Activated CD4-positive, alpha-beta T cell treated with anti-CD3 and anti-CD28 coated beads, Interleukin-2, amount 10 ng/mL, durations not matched to agents 24 days and 14 days (primary cell): ENCODE measurements around the gene LEMD3. TPM values are rescaled to one million over a fixed set of nuclear protein-coding genes. Genes with fewer than 3 reads are reported as not detected.
A peak's percentile ranks its signal among the peaks of the same experiment; 100 is the strongest.

Experiments
- DNase-seq: peaks from one replicate; pipeline ENCODE4 v3.0.0; 2022
- H3K27ac Mint-ChIP-seq: one replicate; pipeline ENCODE4 v1.8.0; 2022; ENCODE audit warnings: mild to moderate bottlenecking, mixed read lengths
- H3K27me3 Mint-ChIP-seq: one replicate; pipeline ENCODE4 v1.8.0; 2022; ENCODE audit warnings: mixed read lengths
- H3K36me3 Mint-ChIP-seq: one replicate; pipeline ENCODE4 v1.8.0; 2022; ENCODE audit warnings: low read depth, mild to moderate bottlenecking, mixed read lengths
- H3K4me1 Mint-ChIP-seq: one replicate; pipeline ENCODE4 v1.8.0; 2021; ENCODE audit warnings: mixed read lengths
- H3K4me3 Mint-ChIP-seq: one replicate; pipeline ENCODE4 v1.8.0; 2022; ENCODE audit warnings: mild to moderate bottlenecking, moderate library complexity, mixed read lengths
- H3K9me3 Mint-ChIP-seq: one replicate; pipeline ENCODE4 v1.8.0; 2021; ENCODE audit warnings: mixed read lengths
- intact Hi-C: fragments of 100-400 bp; cut with micrococcal nuclease; formaldehyde crosslinking; loops from one replicate; pipeline ENCODE4 v1.15.1; 2023
- total RNA-seq: library from RNA; stranded (reverse); gene quantifications from 2 replicates; pipeline ENCODE4 v1.2.3, GENCODE V29; 2022

LEMD3 gene
- total RNA-seq, 1 donor from 2014 or later = 30.0 TPM

- Mint-ChIP-seq H3K9me3 (peaks cover 25% of the 10 kb centered on the region), H3K4me1 (peaks cover 48% of the 10 kb centered on the region), H3K27me3 (no peaks in the 10 kb centered on the region), H3K36me3 (peaks cover 36% of the 10 kb centered on the region), H3K4me3 (no peak overlapping the region), H3K27ac (no peak overlapping the region)
- DNase-seq = no peak
- intact Hi-C loops = no loop called here
These were observed 34.0 kb downstream of the LEMD3 start for GRCh38 chr12:65203376-65203775.

GRCh38 chr12:65204886-65205525 lies 35.6 kb downstream of the LEMD3 start:
- Mint-ChIP-seq H3K27me3 (no peaks in the 10 kb centered on the region), H3K36me3 (peaks cover 29% of the 10 kb centered on the region), H3K4me1 (peaks cover 56% of the 10 kb centered on the region), H3K27ac (no peak overlapping the region), H3K4me3 (no peak overlapping the region), H3K9me3 (peaks cover 25% of the 10 kb centered on the region)
- intact Hi-C loops = loop anchor here (2.0 to 5.0 kb wide), 2 partner anchors 34 to 48 kb away; no protein-coding TSS in a partner anchor
- no peak for DNase-seq

- intact Hi-C loops = loop anchor here (2.0 to 5.0 kb wide), 2 partner anchors 35 to 49 kb away; no protein-coding TSS in a partner anchor
- H3K4me3 Mint-ChIP-seq = no peak overlapping the region
- peaks cover 51% of the 10 kb centered on the region for H3K4me1 Mint-ChIP-seq
- no peak for DNase-seq
- no peaks in the 10 kb centered on the region for H3K27me3 Mint-ChIP-seq
- H3K27ac Mint-ChIP-seq = no peak overlapping the region
- peaks cover 16% of the 10 kb centered on the region for H3K9me3 Mint-ChIP-seq
- peaks cover 20% of the 10 kb centered on the region for H3K36me3 Mint-ChIP-seq
These were observed 36.5 kb downstream of the LEMD3 start for GRCh38 chr12:65205886-65206285.

- H3K27ac Mint-ChIP-seq = peak overlapping the region; percentile 15
- no peak for DNase-seq
- peak overlapping the region; percentile 36 for H3K4me3 Mint-ChIP-seq
- H3K36me3 Mint-ChIP-seq = peaks cover 17% of the 10 kb centered on the region
- no peaks in the 10 kb centered on the region for H3K27me3 Mint-ChIP-seq
- intact Hi-C loops = loop anchor here (5.0 kb wide), 1 partner anchor 51 kb away; no protein-coding TSS in a partner anchor
- H3K9me3 Mint-ChIP-seq = peaks cover 5% of the 10 kb centered on the region
- H3K4me1 Mint-ChIP-seq = peaks cover 47% of the 10 kb centered on the region
These were observed 38.7 kb downstream of the LEMD3 start for GRCh38 chr12:65208125-65208524.

- Mint-ChIP-seq H3K4me1 (peaks cover 43% of the 10 kb centered on the region), H3K4me3 (peak overlapping the region; percentile 80), H3K27ac (peak overlapping the region; percentile 92), H3K36me3 (peaks cover 18% of the 10 kb centered on the region), H3K9me3 (no peaks in the 10 kb centered on the region), H3K27me3 (no peaks in the 10 kb centered on the region)
- no peak for DNase-seq
- intact Hi-C loops = loop anchor here (5.0 kb wide), 1 partner anchor 52 kb away; no protein-coding TSS in a partner anchor
These were observed 39.7 kb downstream of the LEMD3 start for GRCh38 chr12:65208964-65209654.

GRCh38 chr12:65209655-65210043 lies 40.3 kb downstream of the LEMD3 start:
- H3K9me3 Mint-ChIP-seq = no peaks in the 10 kb centered on the region
- DNase-seq = no peak
- peak overlapping the region; percentile 92 for H3K27ac Mint-ChIP-seq
- H3K4me1 Mint-ChIP-seq = peaks cover 42% of the 10 kb centered on the region
- intact Hi-C loops = loop anchor here (5.0 kb wide), 1 partner anchor 52 kb away; no protein-coding TSS in a partner anchor
- H3K36me3 Mint-ChIP-seq = peaks cover 21% of the 10 kb centered on the region
- no peaks in the 10 kb centered on the region for H3K27me3 Mint-ChIP-seq
- peak overlapping the region; percentile 80 for H3K4me3 Mint-ChIP-seq

- Mint-ChIP-seq H3K4me1 (peaks cover 3% of the 10 kb centered on the region), H3K27ac (no peak overlapping the region), H3K9me3 (peaks cover 16% of the 10 kb centered on the region), H3K36me3 (peaks cover 68% of the 10 kb centered on the region), H3K27me3 (no peaks in the 10 kb centered on the region), H3K4me3 (no peak overlapping the region)
- DNase-seq = no peak
- intact Hi-C loops = no loop called here
These were observed 47.7 kb downstream of the LEMD3 start for GRCh38 chr12:65217086-65217485.

- intact Hi-C loops = no loop called here
- H3K4me1 Mint-ChIP-seq = peaks cover 10% of the 10 kb centered on the region
- no peak overlapping the region for H3K27ac Mint-ChIP-seq
- peaks cover 78% of the 10 kb centered on the region for H3K36me3 Mint-ChIP-seq
- no peak overlapping the region for H3K4me3 Mint-ChIP-seq
- H3K27me3 Mint-ChIP-seq = no peaks in the 10 kb centered on the region
- peaks cover 25% of the 10 kb centered on the region for H3K9me3 Mint-ChIP-seq
- no peak for DNase-seq
These were observed 51.4 kb downstream of the LEMD3 start for GRCh38 chr12:65220761-65221160.

- Mint-ChIP-seq H3K4me3 (no peak overlapping the region), H3K9me3 (peaks cover 14% of the 10 kb centered on the region), H3K27ac (no peak overlapping the region), H3K27me3 (no peaks in the 10 kb centered on the region), H3K4me1 (peaks cover 25% of the 10 kb centered on the region), H3K36me3 (peaks cover 51% of the 10 kb centered on the region)
- intact Hi-C loops = loop anchor here (5.0 kb wide), 1 partner anchor 42 kb away; no protein-coding TSS in a partner anchor
- DNase-seq = no peak
These were observed 60.1 kb downstream of the LEMD3 start for GRCh38 chr12:65229441-65229840.

- Mint-ChIP-seq H3K27me3 (no peaks in the 10 kb centered on the region), H3K4me3 (no peak overlapping the region), H3K27ac (no peak overlapping the region), H3K4me1 (peaks cover 12% of the 10 kb centered on the region), H3K36me3 (peaks cover 23% of the 10 kb centered on the region), H3K9me3 (peaks cover 7% of the 10 kb centered on the region)
- intact Hi-C loops = loop anchor here (1.0 to 2.0 kb wide), 4 partner anchors 62 to 436 kb away; partner anchors contain the start of gene WIF1
- no peak for DNase-seq
These were observed 63.2 kb downstream of the LEMD3 start for GRCh38 chr12:65232476-65233077.

- Mint-ChIP-seq H3K27me3 (no peaks in the 10 kb centered on the region), H3K27ac (no peak overlapping the region), H3K4me1 (peaks cover 6% of the 10 kb centered on the region), H3K36me3 (peaks cover 14% of the 10 kb centered on the region), H3K4me3 (no peak overlapping the region), H3K9me3 (no peaks in the 10 kb centered on the region)
- no peak for DNase-seq
- intact Hi-C loops = no loop called here
These were observed 67.8 kb downstream of the LEMD3 start for GRCh38 chr12:65237153-65237552.

- Mint-ChIP-seq H3K27ac (no peak overlapping the region), H3K27me3 (no peaks in the 10 kb centered on the region), H3K4me3 (no peak overlapping the region), H3K36me3 (peaks cover 25% of the 10 kb centered on the region), H3K4me1 (no peaks in the 10 kb centered on the region), H3K9me3 (no peaks in the 10 kb centered on the region)
- DNase-seq = no peak
- intact Hi-C loops = no loop called here
These were observed 69.2 kb downstream of the LEMD3 start for GRCh38 chr12:65238609-65239008.

- intact Hi-C loops = loop anchor here (1.0 kb wide), 1 partner anchor 93 kb away; no protein-coding TSS in a partner anchor
- DNase-seq = no peak
- Mint-ChIP-seq H3K4me3 (no peak overlapping the region), H3K4me1 (peaks cover 16% of the 10 kb centered on the region), H3K36me3 (peaks cover 31% of the 10 kb centered on the region), H3K9me3 (peaks cover 4% of the 10 kb centered on the region), H3K27ac (peak overlapping the region; percentile 90), H3K27me3 (peaks cover 3% of the 10 kb centered on the region)
These were observed 79.6 kb downstream of the LEMD3 start for GRCh38 chr12:65248656-65249633.
